SK-N-SH treated with all-trans-retinoic acid at 6 μM for 48 hours (cell line): Measurements from ENCODE around the gene ANAPC15.

ENCODE experiments used
- ATAC-seq: fragments of 200-7000 bp; cut with Tn5 transposase; 3 replicates; pipeline ENCODE4 v1.9.1; 2020; ENCODE audit warnings: mild to moderate bottlenecking, moderate library complexity
- ARNTL ChIP-seq: fragments of 450-650 bp; formaldehyde crosslinking; IDR thresholded peaks from 2 replicates; pipeline ENCODE4 v1.5.0; 2020; ENCODE audit warnings: low read depth, mild to moderate bottlenecking, moderate library complexity, borderline replicate concordance
- BACH2 ChIP-seq: fragments of 250-450 bp; sonication (Bioruptor Pico); IDR thresholded peaks from 2 replicates; pipeline ENCODE4 v1.9.0; 2021; ENCODE audit warnings: mild to moderate bottlenecking, borderline replicate concordance
- CREB5 ChIP-seq: fragments of 250-450 bp; sonication (Bioruptor Pico); IDR thresholded peaks from 2 replicates; pipeline ENCODE4 v1.5.1; 2020; ENCODE audit warnings: low read depth, mild to moderate bottlenecking, moderate library complexity
- CSDC2 ChIP-seq: fragments of 250-450 bp; sonication (Bioruptor Pico); IDR thresholded peaks from 2 replicates; pipeline ENCODE4 v1.5.0; 2020; ENCODE audit warnings: mild to moderate bottlenecking, moderate library complexity
- CSRNP3 ChIP-seq: fragments of 250-450 bp; sonication (Bioruptor Pico); IDR thresholded peaks from 2 replicates; pipeline ENCODE4 v1.5.1; 2021; ENCODE audit warnings: mild to moderate bottlenecking, moderate library complexity
- ESRRG ChIP-seq: fragments of 250-450 bp; sonication (Bioruptor Pico); IDR thresholded peaks from 2 replicates; pipeline ENCODE4 v1.6.1; 2021; ENCODE audit warnings: mild to moderate bottlenecking
- GLIS3 ChIP-seq: fragments of 250-450 bp; sonication (Bioruptor Pico); IDR thresholded peaks from 2 replicates; pipeline ENCODE4 v1.5.0; 2020; ENCODE audit warnings: mild to moderate bottlenecking, moderate library complexity
- ISL1 ChIP-seq: fragments of 250-450 bp; sonication (Bioruptor Pico); IDR thresholded peaks from 2 replicates; pipeline ENCODE4 v2.1.2; 2022; ENCODE audit warnings: mild to moderate bottlenecking, moderate library complexity
- OSR1 ChIP-seq: fragments of 250-450 bp; sonication (Bioruptor Pico); IDR thresholded peaks from 2 replicates; pipeline ENCODE4 v1.8.0; 2022; ENCODE audit warnings: moderate library complexity, mild to moderate bottlenecking, inconsistent platforms
- PATZ1 ChIP-seq: fragments of 250-450 bp; sonication (Bioruptor Pico); IDR thresholded peaks from 2 replicates; pipeline ENCODE4 v1.8.0; 2020; ENCODE audit warnings: mild to moderate bottlenecking, moderate library complexity, borderline replicate concordance
- PPARA ChIP-seq: fragments of 250-450 bp; sonication (Bioruptor Pico); IDR thresholded peaks from 2 replicates; pipeline ENCODE4 v1.5.0; 2020; ENCODE audit warnings: mild to moderate bottlenecking, borderline replicate concordance
- SNAI2 ChIP-seq: fragments of 250-450 bp; sonication (Bioruptor Pico); IDR thresholded peaks from 2 replicates; pipeline ENCODE4 v1.5.0; 2020; ENCODE audit warnings: mild to moderate bottlenecking, moderate library complexity
- TCF4 ChIP-seq: fragments of 250-450 bp; sonication (Bioruptor Pico); IDR thresholded peaks from 2 replicates; pipeline ENCODE4 v1.8.0; 2021; ENCODE audit warnings: mild to moderate bottlenecking, moderate library complexity, borderline replicate concordance
- TOX ChIP-seq: fragments of 250-450 bp; sonication (Bioruptor Pico); IDR thresholded peaks from 2 replicates; pipeline ENCODE4 v1.8.0; 2021; ENCODE audit warnings: mild to moderate bottlenecking, moderate library complexity, borderline replicate concordance
- TSHZ2 ChIP-seq: fragments of 250-450 bp; sonication (Bioruptor Pico); IDR thresholded peaks from 2 replicates; pipeline ENCODE4 v1.5.0; 2020; ENCODE audit warnings: mild to moderate bottlenecking, moderate library complexity
- ZC3H10 ChIP-seq: fragments of 250-450 bp; sonication (Bioruptor Pico); IDR thresholded peaks from 2 replicates; pipeline ENCODE4 v1.5.1; 2021; ENCODE audit warnings: mild to moderate bottlenecking, moderate library complexity
- ZFP3 ChIP-seq: fragments of 250-450 bp; sonication (Bioruptor Pico); IDR thresholded peaks from 2 replicates; pipeline ENCODE4 v1.5.0; 2020; ENCODE audit warnings: mild to moderate bottlenecking, moderate library complexity
- ZFP30 ChIP-seq: fragments of 450-650 bp; formaldehyde crosslinking; IDR thresholded peaks from 2 replicates; pipeline ENCODE4 v1.5.0; 2022; ENCODE audit warnings: mild to moderate bottlenecking, moderate library complexity
- ZNF565 ChIP-seq: fragments of 450-650 bp; formaldehyde crosslinking; conservative IDR thresholded peaks from 2 replicates; pipeline ENCODE4 v1.5.0; 2020; ENCODE audit warnings: low read depth, mild to moderate bottlenecking, moderate library complexity
- ZNF70 ChIP-seq: fragments of 450-650 bp; formaldehyde crosslinking; IDR thresholded peaks from 2 replicates; pipeline ENCODE4 v1.5.0; 2020; ENCODE audit warnings: mild to moderate bottlenecking, moderate library complexity
- ZNF8 ChIP-seq: fragments of 450-650 bp; formaldehyde crosslinking; IDR thresholded peaks from 2 replicates; pipeline ENCODE4 v1.5.0; 2020; ENCODE audit warnings: mild to moderate bottlenecking, moderate library complexity

The ANAPC15 gene

GRCh38 chr11:72084076-72084475 is 28.4 kb downstream of the ANAPC15 start:
- no peak for TF ChIP-seq GLIS3
- TF ChIP-seq TCF4 (CRISPR knock-in tag): no peak
- TF ChIP-seq TSHZ2 (CRISPR knock-in tag): no peak
- TF ChIP-seq ZNF565 (CRISPR knock-in tag): no peak
- TF ChIP-seq ESRRG (CRISPR knock-in tag): no peak
- TF ChIP-seq BACH2 (CRISPR knock-in tag): no peak
- no peak for TF ChIP-seq ZNF70 (CRISPR knock-in tag)
- TF ChIP-seq CREB5: no peak
- TF ChIP-seq TOX (CRISPR knock-in tag): no peak
- TF ChIP-seq CSDC2 (CRISPR knock-in tag): no peak
- no peak for TF ChIP-seq PPARA (CRISPR knock-in tag)
- ATAC-seq: no peak

- TF ChIP-seq OSR1 (CRISPR knock-in tag) (no peak), ARNTL (CRISPR knock-in tag) (no peak), PPARA (CRISPR knock-in tag) (no peak), ZFP30 (CRISPR knock-in tag) (no peak), TCF4 (CRISPR knock-in tag) (no peak), SNAI2 (CRISPR knock-in tag) (no peak), CSRNP3 (CRISPR knock-in tag) (no peak), GLIS3 (no peak), ZNF8 (no peak)
- TF ChIP-seq, all 23 proteins: peak for 0
- ATAC-seq: no peak
Observed at GRCh38 chr11:72083414-72083813, 29.1 kb downstream of the ANAPC15 start.

- no peak for ATAC-seq
- TF ChIP-seq OSR1 (CRISPR knock-in tag) (no peak), ZNF70 (CRISPR knock-in tag) (no peak), SNAI2 (CRISPR knock-in tag) (no peak), ISL1 (CRISPR knock-in tag) (no peak), BACH2 (CRISPR knock-in tag) (no peak), ZFP3 (CRISPR knock-in tag) (no peak), GLIS3 (no peak), ZNF565 (CRISPR knock-in tag) (no peak), TOX (CRISPR knock-in tag) (no peak), ESRRG (CRISPR knock-in tag) (no peak), CREB5 (no peak), TSHZ2 (CRISPR knock-in tag) (no peak), PATZ1 (CRISPR knock-in tag) (no peak), TCF4 (CRISPR knock-in tag) (no peak), ZC3H10 (CRISPR knock-in tag) (no peak)
Observed at GRCh38 chr11:72081821-72082453, 30.6 kb downstream of the ANAPC15 start.
